Measurements from ENCODE around the gene MCF2L. TPM values are rescaled to one million over a fixed set of nuclear protein-coding genes. Genes with fewer than 3 reads are reported as not detected.

MCF2L gene
- polyA plus RNA-seq, 1 experiment = 0.02 TPM

- POLR2A ChIA-PET = no interaction called here
- Histone ChIP-seq H3K36me3 (ENCODE audit: control insufficient read depth, insufficient read depth, low read length) (no peaks in the 10 kb centered on the region), H3K4me3 (ENCODE audit: low read depth, low read length) (peak within 1 kb of the TSS; percentile 32), H3K27me3 (ENCODE audit: control insufficient read depth, insufficient read depth, low read length) (peaks cover under 1% of the 10 kb centered on the region; the same call in 1 of the 2 replicates)
- CTCF ChIA-PET = interaction anchor here (1.0 to 2.4 kb wide), 3 partner anchors 9 to 55 kb away, joined by 3 to 11 read pairs (median 5); no protein-coding TSS in a partner anchor
- DNase-seq (ENCODE audit: low read depth) = peak; percentile 34
- TF ChIP-seq CTCF (IDR thresholded peaks at IDR 0.05; ENCODE audit: insufficient read depth, low read depth, low read length) = no peak
Observed at GRCh38 chr13:113122550-113123225, 153.7 kb downstream of the MCF2L start, which contains the start of gene F10. F10 (plus strand) TSS chr13:113122799; CDS start chr13:113122856, 57 bp downstream.

- no peak for DNase-seq (ENCODE audit: low read depth)
- peaks cover 1% of the 10 kb centered on the region; the same call in 1 of the 2 replicates for H3K27me3 ChIP-seq (ENCODE audit: control insufficient read depth, insufficient read depth, low read length)
- peak; percentile 31; the same call in 1 of the 2 replicates for TF ChIP-seq CTCF (IDR thresholded peaks at IDR 0.05; ENCODE audit: insufficient read depth, low read depth, low read length)
- no peaks in the 10 kb centered on the region for H3K36me3 ChIP-seq (ENCODE audit: control insufficient read depth, insufficient read depth, low read length)
- peak overlapping the region; percentile 32 for H3K4me3 ChIP-seq (ENCODE audit: low read depth, low read length)
- ChIA-PET CTCF (interaction anchor here (1.2 to 2.4 kb wide), 4 partner anchors 9 to 88 kb away, joined by 3 to 11 read pairs (median 4); no protein-coding TSS in a partner anchor), POLR2A (interaction anchor here (0.6 kb wide), 1 partner anchor 256 kb away, joined by 3 read pairs; no protein-coding TSS in a partner anchor)
Observed at GRCh38 chr13:113123226-113124201, 154.5 kb downstream of the MCF2L start.

- ChIA-PET CTCF (interaction anchor here (1.2 to 2.4 kb wide), 4 partner anchors 8 to 89 kb away, joined by 3 to 11 read pairs (median 4); no protein-coding TSS in a partner anchor), POLR2A (no interaction called here)
- H3K27me3 ChIP-seq (ENCODE audit: control insufficient read depth, insufficient read depth, low read length) = peaks cover 1% of the 10 kb centered on the region; the same call in 1 of the 2 replicates
- TF ChIP-seq CTCF (IDR thresholded peaks at IDR 0.05; ENCODE audit: insufficient read depth, low read depth, low read length) = no peak
- no peaks in the 10 kb centered on the region for H3K36me3 ChIP-seq (ENCODE audit: control insufficient read depth, insufficient read depth, low read length)
- no peak overlapping the region for H3K4me3 ChIP-seq (ENCODE audit: low read depth, low read length)
- DNase-seq (ENCODE audit: low read depth) = no peak
Observed at GRCh38 chr13:113124211-113124970, 155.4 kb downstream of the MCF2L start.

GRCh38 chr13:113125506-113126264 is 156.7 kb downstream of the MCF2L start:
- no peak for TF ChIP-seq CTCF (IDR thresholded peaks at IDR 0.05; ENCODE audit: insufficient read depth, low read depth, low read length)
- DNase-seq (ENCODE audit: low read depth) = no peak
- H3K36me3 ChIP-seq (ENCODE audit: control insufficient read depth, insufficient read depth, low read length) = no peaks in the 10 kb centered on the region
- H3K27me3 ChIP-seq (ENCODE audit: control insufficient read depth, insufficient read depth, low read length) = peaks cover 1% of the 10 kb centered on the region; the same call in 1 of the 2 replicates
- no peak overlapping the region for H3K4me3 ChIP-seq (ENCODE audit: low read depth, low read length)
- POLR2A ChIA-PET = no interaction called here
- CTCF ChIA-PET = no interaction called here
